NCI-H2196 (cell line): Measurements from ENCODE around the gene NEXN.
"Not testable (repeated sequence)": the region's sequence is repeated elsewhere in the genome, so short reads cannot be mapped to it uniquely, and the experiment has no call there.

Experiments
- DNase-seq: peaks from one replicate; lab custom pipeline; 2025; ENCODE audit not compliant: unreplicated experiment; lab: John Stamatoyannopoulos, UW

The NEXN gene

GRCh38 chr1:77905603-77906002 is 17.2 kb downstream of the NEXN start:
- DNase-seq = no peak

DNA sequence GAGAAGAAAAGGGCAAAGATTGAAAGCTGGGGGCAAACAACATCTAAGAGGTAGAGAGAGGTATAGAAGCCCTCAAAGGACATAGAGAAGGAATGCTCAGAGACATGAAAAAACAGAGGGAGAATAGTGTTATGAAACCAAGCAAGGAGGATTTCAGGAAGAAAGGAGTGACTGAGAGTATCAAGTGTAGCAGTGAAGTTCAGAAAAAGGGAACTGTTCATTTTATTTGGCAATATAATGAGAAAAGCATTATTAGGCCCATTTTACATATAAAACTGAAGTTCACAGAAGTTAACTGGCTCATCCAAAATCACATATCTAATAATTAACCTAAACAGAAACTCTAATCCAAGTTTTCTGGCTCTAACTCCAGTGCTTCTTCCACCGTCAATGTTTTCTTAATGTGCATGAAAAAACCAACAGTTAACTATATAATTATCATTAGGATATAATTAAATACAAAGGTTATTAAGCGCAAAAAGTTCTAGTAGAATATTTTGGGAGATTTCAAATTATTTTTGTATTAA is 17.7 kb downstream of the NEXN start:
- no peak for DNase-seq

GRCh38 chr1:77906624-77907023 is 18.2 kb downstream of the NEXN start:
- no peak for DNase-seq

DNA sequence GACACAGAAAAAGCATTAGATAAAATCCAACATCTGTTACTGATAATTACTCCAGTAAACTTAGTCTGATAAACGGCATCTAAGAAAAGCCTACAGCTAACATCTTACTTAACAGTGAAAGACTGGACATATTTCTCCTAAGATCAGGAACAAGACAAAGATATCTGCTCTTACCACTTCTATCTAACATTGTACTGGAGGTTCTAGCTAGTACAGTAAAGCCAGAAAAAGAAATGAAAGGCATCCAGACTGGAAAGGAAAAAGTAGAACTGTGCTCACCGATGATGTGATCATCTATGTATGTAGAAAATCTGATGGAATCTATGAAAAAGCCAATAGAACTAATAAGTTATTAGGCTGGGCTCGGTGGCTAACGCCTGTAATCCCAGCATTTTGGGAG is 21.7 kb downstream of the NEXN start:
- DNase-seq = no peak

DNA sequence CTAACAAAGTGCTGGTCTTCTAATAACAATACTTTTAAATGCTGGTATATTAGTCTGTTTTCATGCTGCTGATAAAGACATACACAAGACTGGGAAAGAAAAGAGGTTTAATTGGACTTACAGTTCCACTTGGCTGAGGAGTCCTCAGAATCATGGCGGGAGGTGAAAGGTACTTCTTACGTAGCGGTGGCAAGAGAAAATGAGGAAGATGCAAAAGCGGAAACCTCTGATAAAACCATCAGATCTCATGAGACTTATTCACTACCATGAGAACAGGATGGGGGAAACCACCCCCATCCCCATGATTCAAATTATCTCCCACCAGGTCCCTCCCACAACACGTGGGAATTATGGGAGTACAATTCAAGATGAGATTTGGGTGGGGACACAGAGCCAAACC is 30.5 kb downstream of the NEXN start:
- DNase-seq = not testable (repeated sequence)

GRCh38 chr1:77925518-77925917 is 37.1 kb downstream of the NEXN start:
- no peak for DNase-seq

DNA sequence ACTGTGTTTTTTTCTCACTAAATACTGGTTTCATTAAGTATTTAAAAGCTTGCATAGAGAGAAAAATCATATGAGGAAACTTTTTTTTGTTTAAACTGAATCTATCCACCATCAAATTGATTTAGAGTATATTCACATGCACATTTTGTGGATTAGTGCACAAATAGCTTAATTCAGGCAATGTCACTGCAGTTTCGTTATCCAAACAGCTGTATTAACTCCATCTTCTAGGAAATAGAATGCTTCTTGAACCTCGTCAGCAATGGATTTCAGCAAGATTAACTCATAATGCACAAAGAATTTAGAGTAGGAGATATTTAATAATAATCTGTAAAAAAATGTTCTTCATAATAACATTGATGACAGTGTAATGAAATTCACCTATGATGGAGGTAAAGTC is 37.5 kb downstream of the NEXN start:
- no peak for DNase-seq

DNA sequence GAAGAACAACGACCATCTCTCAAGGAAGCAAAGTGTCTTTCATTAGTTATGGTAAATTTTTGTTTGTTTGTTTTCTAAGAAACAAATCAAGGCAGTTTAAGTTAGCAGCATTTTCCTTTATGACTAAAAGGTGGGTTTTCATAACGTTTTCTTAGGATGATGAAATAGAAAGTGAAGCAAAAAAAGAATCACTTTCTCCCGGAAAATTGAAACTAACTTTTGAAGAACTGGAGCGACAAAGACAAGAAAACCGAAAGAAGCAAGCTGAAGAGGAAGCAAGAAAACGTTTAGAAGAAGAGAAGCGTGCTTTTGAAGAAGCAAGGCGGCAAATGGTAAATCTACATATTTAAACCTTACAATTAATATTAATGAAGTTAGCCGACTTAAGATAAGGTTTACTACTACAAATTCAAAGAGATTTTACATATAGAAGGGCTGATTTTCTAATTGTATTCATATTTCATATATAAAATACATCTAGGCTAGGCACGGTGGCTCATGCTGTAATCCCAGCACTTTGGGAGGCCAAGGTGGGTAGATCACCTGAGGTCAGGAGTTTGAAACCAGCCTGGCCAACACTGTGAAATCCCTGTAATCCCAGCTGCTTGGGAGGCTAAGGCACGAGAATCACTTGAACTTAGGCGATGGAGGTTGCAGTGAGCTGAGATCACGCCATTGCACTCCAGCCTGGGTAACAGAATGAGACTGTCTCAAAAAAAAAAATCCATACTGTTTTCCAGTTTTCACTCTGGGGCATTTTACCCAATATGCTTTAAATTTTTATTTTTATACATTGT is 38.3 kb downstream of the NEXN start:
- no peak for DNase-seq

DNA sequence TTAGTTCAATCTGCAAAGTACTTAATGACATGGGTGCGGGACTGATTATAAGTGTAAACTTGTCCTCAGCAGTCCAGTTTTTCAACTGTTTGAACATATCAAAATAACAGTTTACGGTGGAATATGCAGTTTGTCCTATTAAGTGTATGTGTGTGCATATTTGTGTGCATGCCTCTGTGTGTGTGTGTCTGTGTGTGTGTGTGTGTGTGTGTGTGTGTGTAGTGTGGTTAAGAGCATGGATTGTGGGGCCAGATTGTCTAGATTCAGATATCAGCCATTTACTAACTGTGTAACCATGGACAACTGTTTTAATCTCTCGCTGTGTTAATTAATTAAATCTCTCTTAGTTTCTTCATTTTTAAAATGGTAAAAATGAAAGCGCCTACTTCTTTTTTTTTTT is 39.0 kb downstream of the NEXN start:
- no peak for DNase-seq

DNA sequence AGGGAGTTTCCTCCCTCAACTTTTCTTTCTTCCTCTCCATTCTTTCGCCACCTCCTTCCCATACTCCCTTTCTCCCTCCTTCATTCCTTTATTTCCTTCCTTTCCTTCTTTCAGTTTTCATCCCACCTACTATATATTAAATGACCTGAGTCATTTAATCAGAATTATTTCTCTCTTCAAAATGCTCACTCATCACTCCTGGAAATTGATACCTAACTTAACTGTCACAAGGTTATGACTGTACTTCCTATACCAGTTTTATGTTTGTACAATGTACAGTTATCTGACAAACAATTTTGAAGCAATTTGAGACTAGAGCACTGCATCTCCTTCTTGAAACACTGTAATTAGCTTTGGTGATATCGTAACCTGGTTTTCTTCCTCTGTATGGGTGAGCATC is 41.4 kb downstream of the NEXN start:
- no peak for DNase-seq

- no peak for DNase-seq
Measured at GRCh38 chr1:77938651-77939050, 50.2 kb downstream of the NEXN start.

DNA sequence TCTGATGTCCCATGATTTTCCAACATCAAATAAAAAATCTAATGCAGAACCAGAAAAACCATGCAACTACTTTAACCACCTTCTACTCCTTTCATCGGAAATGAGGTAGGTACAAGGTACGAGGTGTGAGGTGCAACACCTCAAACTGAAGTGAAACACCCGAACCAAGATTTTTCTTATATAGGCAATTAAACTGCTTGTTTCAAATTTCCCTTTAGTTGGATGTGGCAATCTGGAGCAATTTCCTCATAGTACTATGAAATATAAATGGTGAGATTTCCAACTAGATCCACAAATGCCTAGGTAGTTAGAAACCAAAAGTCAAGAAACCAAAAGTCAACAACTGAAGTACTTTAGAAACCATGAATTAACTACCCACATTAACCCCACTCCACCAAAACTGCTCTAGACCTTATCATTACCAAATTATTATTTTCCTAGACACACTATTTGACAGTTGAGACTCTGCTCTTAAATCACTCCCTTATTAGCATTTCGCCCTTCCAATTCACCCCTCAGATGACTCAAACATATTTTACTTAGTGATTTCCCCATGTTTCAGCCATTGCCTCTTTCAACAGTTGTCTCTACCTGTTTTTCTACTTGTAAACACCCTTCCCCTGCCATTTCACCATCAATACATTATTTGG is 52.6 kb downstream of the NEXN start:
- DNase-seq = no peak

- DNase-seq = no peak
Measured at GRCh38 chr1:77942400-77943140, 54.1 kb downstream of the NEXN start.

- DNase-seq = no peak
Measured at GRCh38 chr1:77945345-77945744, 56.9 kb downstream of the NEXN start.

DNA sequence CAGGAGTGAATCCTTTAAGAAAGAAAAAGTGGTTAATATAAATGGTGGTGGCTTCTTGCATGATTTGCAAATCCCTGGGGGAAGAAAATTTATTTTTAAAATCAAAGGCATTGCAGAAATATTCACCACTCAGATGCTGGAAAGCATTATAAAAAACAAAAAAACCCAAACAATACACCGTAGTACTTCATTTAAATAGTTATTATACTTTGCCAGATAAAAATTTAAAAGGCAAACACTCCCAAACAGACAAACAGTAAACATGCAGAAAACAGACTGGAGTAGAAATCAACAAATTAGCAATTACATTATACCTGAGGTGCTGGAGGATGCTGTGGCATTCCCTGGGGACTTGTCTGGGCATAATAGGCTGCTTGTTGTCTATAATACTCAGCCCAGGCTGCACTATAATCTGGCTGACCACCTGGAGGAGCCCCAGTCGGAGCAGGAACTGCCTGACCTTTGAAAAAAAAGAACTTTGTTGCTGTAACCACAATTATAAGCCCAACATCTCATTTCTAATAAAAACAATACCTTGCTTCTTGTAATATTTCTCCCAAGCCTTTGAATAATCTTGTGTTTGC is 60.5 kb downstream of the NEXN start:
- no peak for DNase-seq

DNA sequence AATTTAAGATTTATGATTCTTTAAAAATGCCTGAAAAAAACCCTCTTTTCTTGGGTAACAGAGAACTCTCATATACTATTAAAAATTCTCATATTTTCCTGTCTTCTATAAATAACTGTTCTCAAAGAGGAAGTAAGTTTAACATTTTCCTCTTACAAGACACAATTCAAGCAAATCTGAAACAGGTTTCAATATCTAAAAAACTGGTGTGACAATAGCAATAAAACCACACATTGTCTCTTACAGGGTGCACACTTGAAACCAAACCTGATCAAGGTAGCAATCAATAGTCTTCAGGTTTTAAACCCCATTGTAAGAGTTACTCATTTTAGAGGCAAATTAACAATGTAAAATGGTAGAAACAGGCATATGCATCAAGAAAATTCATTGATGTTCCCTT is 62.4 kb downstream of the NEXN start:
- no peak for DNase-seq

- DNase-seq = no peak
Measured at GRCh38 chr1:77951328-77951727, 62.9 kb downstream of the NEXN start.

DNA sequence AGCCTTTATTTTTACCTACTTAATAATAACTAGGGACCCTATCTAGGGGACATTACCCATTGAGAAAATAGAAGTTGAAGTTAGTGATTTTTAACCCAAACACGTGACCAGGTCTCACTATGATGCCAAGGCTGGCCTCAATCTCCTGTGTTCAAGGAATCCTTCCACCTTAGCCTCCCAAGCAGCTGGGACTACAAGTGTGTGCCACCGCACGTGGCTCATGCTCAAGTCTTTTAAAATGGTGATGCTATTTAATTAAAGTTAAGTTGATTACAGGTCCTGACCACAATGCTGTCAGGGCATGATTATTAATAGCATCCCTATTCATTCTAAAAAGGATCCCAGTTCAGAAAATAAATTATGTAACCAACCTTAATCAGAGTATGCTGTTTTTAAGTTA is 65.5 kb downstream of the NEXN start:
- DNase-seq = no peak

DNA sequence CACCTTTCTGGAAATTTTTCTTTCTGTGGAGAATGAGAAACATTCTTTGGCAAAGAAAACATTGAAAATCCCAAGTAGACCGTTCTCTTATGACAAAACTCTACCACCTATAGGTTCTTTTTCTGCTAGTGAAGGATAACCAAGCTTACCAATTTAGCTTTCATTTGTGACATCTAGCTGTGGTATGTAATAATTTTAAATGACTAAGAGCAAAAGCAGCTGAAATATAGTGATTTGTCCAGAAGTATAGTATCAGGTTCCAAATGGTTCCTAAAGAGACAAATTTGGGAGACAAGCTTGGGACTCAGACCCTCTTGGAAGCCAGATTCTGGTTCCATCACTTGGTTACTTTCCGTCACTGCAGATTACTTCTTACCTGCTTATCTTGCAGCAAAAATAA is 66.1 kb downstream of the NEXN start:
- no peak for DNase-seq

- DNase-seq = no peak
Measured at GRCh38 chr1:77955709-77956108, 67.3 kb downstream of the NEXN start.

GRCh38 chr1:77956464-77956863 is 68.0 kb downstream of the NEXN start:
- no peak for DNase-seq

GRCh38 chr1:77958391-77958790 is 70.0 kb downstream of the NEXN start:
- no peak for DNase-seq
